GM18505 (cell line): ENCODE data around the gene GULP1.

ENCODE experiments used
- ATAC-seq: cut with Tn5 transposase; IDR thresholded peaks from one replicate; pipeline ENCODE4 v1.9.1; 2021; ENCODE audit not compliant: unreplicated experiment
- POLR2A ChIP-seq: IDR thresholded peaks from 4 replicates; pipeline ENCODE4 v1.6.1; 2011; ENCODE audit warnings: borderline replicate concordance; ENCODE audit not compliant: insufficient read depth, insufficient read length; ENCODE audit errors: extremely low read depth

GULP1 gene, protein sequence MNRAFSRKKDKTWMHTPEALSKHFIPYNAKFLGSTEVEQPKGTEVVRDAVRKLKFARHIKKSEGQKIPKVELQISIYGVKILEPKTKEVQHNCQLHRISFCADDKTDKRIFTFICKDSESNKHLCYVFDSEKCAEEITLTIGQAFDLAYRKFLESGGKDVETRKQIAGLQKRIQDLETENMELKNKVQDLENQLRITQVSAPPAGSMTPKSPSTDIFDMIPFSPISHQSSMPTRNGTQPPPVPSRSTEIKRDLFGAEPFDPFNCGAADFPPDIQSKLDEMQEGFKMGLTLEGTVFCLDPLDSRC

DNA sequence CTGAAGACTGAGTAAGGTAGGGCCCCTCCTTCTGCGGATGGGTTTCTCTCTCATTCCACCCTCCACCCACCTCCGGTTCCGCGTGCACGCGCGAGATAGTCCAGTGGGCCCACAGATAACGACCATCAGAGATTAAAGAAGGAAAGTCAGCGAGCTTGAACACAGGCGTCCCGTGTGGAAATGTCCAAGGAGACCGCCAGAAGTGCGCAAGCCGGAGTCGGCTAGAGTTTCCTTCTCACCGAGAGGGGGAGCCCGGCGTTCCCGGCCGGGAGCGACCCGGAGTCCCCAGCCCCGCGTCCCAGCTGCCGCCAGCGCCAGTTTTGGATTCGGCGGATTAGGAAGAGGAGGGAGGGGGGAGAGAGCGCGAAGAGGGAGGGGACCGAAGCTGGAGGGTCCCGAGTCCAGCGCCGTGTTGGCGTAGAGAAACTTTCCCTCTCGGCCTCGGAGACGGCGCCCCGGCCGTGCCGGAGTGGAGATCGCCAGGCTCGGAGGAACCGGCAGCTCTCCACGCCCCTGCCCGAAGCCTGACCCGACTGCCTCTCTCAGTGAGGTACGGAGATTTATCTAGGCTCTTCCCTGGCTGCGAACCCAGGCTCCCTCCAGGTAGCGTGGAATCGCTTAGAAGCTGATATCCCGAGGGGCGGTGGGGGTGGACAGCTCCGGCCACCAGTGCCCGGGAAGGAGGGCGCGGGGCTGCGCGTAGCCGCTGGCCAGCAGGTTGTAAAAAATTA, at the start of gene GULP1:
Gene GULP1, plus strand, starts transcription at position 258 of the 731 bp plus-strand sequence. CDS start 185,829 bp downstream, outside the sequence.
- no peak for ATAC-seq
- no peak for TF ChIP-seq POLR2A

DNA sequence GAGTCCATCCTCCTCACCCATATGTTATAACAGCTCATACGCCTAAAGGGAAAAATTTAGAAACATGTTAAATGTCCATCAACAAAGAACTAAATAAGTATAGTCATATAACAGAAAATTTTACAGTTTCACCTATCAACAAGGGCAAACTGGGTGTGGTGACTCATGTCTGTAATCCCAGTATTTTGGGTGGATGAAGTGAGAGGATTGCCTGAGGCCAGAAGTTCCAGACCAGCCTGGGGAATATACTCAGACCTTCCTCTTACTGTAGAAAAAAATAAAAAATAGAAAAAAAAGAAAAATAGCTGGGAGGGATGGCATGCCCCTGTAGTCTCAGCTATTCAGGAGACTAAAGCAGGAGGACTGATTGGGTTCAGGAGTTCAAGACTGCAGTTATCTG, 48.3 kb upstream of the GULP1 start:
- TF ChIP-seq POLR2A: no peak
- no peak for ATAC-seq

DNA sequence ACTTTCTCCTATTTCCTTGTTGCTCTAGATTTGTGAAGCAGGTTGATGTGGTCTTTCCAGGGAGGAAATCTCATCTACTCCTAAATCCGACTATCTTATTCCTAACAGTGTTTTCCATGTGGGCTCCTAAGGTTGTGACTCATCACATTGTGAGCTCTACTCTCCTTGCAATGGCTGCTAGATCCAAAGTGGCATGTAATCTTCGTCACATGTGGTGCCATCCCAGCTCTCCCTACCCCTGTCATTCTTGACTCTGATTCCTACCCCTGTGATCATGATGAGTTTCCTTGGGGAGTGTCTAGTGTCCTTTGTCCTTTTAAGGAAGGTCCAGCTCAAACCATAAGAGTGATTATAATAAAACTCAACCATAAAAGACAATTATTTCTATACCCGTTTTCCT, 47.3 kb upstream of the GULP1 start:
- ATAC-seq: no peak

DNA sequence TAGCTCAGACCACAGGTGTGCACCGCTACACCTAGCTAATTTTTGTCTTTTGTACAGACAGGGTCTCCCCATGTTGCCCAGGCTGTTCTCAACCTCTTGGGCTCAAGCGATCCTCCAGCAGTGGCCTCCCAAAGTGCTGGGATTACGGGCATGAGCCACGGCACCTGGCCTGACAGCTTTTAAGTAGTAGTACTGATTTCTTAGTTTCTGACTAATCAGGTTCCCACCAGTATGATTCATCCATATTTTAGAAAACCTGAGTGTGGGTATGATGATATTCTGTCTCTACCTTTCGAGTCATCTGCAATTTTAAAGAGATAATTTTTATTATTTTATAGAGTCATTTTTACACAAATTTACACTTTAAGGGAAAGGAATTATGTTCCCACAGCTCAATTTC, 46.4 kb upstream of the GULP1 start:
- TF ChIP-seq POLR2A: no peak
- no peak for ATAC-seq

More for the DNA sequence above, 47.3 kb upstream of the GULP1 start:
- TF ChIP-seq POLR2A: no peak

DNA sequence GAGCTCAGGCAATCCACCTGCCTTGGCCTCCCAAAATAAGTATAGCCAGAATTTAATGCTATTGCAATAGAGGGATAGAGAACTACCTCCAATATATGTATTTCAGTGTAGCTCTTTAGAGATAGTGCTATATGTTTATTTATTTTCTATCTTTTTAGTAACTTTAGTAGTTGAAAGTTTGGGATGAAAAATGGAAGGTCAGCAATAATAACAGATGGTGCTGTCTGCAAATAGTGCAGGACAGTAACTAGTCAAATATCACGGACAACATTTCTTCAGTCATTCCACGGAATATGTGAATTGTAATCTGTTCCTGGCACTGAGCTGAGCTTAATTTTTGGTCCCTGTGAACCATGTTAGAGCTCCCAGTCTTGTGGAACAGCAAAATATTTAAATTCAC, 43.2 kb upstream of the GULP1 start:
- TF ChIP-seq POLR2A: no peak
- ATAC-seq: no peak

DNA sequence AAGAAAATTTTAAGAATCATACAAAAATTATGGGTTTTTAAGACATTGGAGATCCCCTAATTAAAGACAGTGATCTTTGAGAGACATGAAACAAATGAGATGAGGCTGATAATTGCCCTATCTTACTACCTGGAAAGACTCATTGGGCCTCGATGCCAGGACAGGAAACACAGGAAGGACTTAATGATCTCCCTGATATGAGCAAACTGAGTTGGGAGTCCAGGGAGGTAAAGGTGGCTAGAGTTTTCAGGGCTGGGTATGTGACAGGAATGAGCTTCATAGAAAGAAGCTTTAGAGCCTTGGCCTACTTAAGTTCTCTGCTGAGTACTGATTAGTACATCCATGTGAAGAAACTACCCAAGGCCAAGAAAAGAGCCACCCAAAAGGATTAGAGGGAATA, 40.6 kb upstream of the GULP1 start:
- no peak for TF ChIP-seq POLR2A
- ATAC-seq: no peak

DNA sequence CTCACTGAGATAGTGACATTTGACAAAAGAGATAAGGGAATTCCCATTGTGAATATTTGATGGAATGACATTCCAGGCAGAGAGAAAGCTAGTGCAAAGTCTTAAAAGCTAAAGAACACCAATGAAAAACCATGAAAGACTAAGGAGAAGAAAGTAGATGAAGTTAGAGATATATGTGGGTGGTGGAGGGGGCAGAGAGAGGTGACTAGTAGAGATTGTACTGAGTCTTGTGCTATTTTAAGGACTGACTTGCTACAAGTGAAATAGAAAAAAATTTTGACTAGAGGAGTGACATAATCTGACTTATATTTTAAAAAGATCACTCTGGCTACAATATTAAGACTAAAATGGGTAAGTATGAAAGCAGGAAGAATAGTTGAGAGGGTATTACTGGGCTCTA, 35.3 kb upstream of the GULP1 start:
- no peak for ATAC-seq
- TF ChIP-seq POLR2A: no peak

DNA sequence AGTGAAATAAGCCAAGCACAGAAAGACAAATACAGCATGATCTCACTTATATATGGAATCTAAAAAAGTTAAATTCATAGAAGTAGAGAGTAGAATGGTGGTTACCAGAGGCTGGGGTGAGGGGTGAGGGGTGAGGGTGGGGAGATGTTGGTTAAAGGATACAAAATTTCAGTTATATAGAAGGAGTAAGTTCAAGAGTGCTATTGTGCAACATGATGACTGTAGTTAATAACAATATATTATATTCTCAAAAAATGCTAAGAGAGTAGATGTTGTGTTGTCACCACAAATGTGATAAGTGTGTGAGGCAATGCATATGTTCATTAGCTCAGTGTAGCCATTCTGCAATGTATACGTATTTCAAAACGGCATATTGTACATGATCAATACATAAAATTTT, 26.4 kb upstream of the GULP1 start:
- no peak for TF ChIP-seq POLR2A
- no peak for ATAC-seq

DNA sequence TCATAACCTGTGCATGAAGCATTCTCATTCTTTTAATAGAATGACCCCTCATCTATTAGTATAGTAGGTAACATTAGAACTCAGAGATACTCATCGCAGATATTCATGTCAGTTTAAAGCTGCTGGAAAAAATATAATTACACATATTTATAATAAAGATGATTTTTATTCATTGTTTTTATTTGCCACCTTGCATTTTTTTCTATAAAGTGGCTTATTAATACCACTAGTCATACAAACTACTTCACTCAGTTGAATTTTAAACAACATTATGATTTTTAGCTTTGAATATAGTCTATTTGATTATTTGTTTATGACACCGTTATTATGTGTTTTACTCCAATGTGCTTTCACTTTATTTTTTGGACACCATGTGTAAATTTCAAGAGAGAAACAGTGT, 23.9 kb upstream of the GULP1 start:
- no peak for TF ChIP-seq POLR2A
- ATAC-seq: no peak

DNA sequence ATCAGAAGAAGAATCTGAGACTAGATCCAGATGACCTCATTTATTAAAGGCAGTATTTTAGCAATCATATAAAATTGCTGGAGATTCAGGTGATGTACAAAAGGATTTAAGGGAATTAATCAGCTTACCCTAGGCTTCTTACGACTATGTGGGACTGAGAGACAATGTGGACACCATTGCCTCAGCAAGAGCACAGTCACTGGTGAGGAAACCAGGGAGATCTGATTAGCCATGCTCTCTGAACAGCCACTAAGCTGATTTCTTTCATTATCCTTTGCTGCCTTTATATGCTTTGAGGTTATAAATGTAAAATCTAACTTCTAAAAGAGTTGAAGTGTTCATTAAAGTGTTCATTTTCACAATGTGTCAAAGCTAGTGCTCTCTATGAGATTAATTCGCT, 22.7 kb upstream of the GULP1 start:
- no peak for ATAC-seq
- no peak for TF ChIP-seq POLR2A

DNA sequence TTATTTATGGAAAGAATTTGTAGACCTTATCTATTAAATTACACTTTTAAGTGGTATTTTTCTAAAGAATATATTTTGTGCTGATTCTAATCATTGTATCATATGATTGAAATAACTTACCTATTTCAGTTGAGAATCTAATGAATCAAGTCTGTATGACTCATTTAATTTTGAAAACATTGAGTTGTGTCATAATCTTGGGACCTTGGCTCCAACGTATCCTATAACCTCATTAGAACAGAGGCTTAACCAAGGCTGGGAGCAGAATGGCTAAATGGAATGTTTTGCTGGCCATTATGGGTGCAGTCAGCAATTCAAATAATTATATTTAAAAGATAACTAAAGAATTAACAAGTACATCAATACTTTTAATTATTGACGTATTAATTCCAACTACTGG, 19.6 kb upstream of the GULP1 start:
- no peak for TF ChIP-seq POLR2A
- no peak for ATAC-seq

DNA sequence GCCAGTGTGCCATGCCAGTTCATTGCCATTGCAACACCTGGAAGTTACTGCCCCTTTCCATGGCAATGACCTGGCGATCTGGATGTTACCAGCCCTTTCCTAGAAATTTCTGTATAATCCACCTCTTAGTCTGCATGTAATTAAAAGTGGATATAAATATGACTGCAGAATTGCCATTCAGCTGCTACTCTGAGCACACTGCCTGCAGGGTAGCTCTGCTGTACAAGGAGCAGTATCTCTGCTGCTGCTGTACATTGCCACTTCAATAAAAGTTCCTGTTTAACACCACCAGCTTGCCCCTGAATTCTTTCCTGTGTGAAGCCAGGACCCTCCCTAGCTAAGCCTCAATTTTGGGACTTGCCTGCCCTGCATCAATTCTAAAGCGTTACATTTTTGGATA, 17.4 kb upstream of the GULP1 start:
- no peak for ATAC-seq
- TF ChIP-seq POLR2A: no peak

DNA sequence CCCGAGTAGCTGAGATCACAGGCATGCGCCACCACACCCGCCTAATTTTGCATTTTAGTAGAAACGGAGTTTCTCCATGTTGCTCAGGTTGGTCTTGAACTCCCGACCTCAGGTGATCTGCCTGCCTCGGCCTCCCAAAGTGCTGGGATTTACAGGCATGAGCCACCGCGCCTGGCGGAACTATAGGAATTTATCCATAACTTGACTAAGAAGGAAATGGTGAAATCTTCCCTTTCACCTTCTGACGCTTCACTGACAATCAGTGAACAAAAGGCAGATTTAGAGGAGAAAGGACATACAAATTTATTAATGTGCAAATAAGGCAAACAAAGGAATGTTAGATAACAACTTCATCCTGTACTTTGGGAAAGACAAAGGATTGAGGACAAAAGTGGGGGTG, 15.4 kb upstream of the GULP1 start:
- TF ChIP-seq POLR2A: no peak
- no peak for ATAC-seq

DNA sequence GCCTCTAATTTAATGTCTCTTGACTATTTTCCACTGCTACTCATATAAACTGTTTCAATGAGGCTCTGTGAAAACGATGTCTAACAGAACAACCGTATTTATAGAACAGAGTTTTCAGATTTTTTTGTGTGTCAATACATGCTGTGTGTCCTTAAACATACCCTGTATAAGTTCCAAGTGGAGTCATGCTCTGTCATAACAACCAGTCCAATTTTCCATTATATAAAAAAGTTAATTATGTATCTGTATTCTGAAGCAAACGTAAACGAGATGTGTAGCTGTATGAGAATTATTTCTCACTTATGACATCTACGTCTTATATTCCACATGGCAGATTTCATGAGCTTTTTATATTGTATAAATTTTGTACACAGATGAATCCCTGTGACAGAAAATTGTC, 13.9 kb upstream of the GULP1 start:
- TF ChIP-seq POLR2A: no peak
- no peak for ATAC-seq

DNA sequence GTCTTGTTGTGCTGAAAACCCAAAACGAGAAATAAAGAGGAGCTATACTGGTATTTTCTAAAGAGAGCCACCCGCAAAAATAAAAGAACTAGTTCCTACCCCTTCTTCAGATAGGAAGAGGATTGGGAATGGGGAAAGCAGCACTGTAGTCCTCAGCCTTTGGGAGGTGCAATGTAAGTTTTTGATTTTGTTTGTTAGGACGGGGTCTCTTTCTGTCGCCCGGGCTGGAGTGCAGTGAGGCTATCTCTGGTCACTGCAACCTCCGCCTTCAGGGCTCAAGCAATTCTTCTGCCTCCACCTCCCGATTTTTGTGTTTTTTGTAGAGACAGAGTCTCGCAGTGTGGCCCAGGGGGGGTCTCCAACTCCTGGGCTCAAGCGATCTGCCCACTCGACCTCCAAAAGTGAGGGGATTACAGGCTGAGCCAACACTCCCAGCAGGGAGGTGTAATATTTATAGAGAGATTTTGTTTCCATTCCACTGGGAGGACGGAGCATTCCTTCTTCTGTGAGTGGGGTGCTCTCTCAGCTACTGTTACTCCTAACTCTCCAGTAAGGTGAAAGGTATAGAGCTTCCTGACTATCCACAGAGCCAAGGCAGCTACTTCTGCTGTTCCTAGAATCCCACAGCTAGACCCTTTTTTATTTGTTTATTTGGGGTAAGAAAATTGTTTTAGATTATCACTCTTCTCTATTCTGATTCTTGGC, 13.1 kb upstream of the GULP1 start:
- no peak for ATAC-seq
- TF ChIP-seq POLR2A: no peak

DNA sequence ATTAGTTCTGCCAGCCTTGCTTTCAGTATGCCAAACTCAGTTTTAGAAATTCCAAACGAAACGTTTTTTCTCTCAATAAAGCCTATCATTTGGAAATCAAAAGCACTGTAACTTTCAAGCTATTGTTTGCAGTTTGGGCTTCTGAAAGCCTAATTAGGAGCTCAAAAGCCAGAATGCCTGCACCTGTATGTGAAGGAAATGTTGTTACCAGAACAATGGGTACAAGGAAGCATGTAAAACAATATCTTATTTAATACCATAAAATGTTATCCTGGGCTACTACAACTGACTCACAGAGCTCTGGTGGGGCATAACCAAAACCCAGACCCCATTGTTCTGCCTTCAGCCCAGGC, 12.6 kb upstream of the GULP1 start:
- TF ChIP-seq POLR2A: no peak
- ATAC-seq: no peak
